Sigmoid colon (tissue), 4 donors: ENCODE results near the gene TSPAN4.

Experiments used
- CTCF ChIP-seq, 4 experiments: fragments of 450-650 bp in 3 of 4; fragments of 200-600 bp in 1 of 4; IDR thresholded peaks; one replicate each; pipeline ENCODE4 v1.5.1; 2016 to 2019; ENCODE audit warnings: antibody characterized with exemption in 4 of 4, mild to moderate bottlenecking in 3 of 4, moderate library complexity in 2 of 4
- POLR2A ChIP-seq, 2 donors: fragments of 450-650 bp; IDR thresholded peaks; one replicate each; pipeline ENCODE4 v1.6.1; 2016; ENCODE audit warnings: antibody characterized with exemption in 2 of 2, mild to moderate bottlenecking in 2 of 2, moderate library complexity in 2 of 2
- POLR2AphosphoS5 ChIP-seq, 4 donors: sonication (generic); formaldehyde crosslinking; IDR thresholded peaks; one replicate each; pipeline ENCODE4 v1.6.1; 2017; ENCODE audit warnings: antibody characterized with exemption in 4 of 4

GRCh38 chr11:872799-873198 is 30.1 kb downstream of the TSPAN4 start:
- TF ChIP-seq POLR2AphosphoS5 (IDR thresholded peaks at IDR 0.05) = no peak
- no peak for TF ChIP-seq POLR2A (IDR thresholded peaks at IDR 0.05)
- TF ChIP-seq CTCF (IDR thresholded peaks at IDR 0.05) = no peak
